ENCODE data around the gene FAM217B.

FAM217B gene, protein sequence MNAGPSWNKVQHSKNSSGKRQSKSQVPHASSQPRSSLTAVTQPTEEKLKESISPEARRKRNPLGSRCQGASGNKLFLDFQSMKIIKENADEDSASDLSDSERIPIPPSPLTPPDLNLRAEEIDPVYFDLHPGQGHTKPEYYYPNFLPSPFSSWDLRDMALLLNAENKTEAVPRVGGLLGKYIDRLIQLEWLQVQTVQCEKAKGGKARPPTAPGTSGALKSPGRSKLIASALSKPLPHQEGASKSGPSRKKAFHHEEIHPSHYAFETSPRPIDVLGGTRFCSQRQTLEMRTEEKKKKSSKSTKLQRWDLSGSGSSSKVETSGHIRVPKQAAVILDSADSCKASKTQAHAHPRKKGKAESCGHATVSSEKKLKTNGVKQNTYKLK

DNA sequence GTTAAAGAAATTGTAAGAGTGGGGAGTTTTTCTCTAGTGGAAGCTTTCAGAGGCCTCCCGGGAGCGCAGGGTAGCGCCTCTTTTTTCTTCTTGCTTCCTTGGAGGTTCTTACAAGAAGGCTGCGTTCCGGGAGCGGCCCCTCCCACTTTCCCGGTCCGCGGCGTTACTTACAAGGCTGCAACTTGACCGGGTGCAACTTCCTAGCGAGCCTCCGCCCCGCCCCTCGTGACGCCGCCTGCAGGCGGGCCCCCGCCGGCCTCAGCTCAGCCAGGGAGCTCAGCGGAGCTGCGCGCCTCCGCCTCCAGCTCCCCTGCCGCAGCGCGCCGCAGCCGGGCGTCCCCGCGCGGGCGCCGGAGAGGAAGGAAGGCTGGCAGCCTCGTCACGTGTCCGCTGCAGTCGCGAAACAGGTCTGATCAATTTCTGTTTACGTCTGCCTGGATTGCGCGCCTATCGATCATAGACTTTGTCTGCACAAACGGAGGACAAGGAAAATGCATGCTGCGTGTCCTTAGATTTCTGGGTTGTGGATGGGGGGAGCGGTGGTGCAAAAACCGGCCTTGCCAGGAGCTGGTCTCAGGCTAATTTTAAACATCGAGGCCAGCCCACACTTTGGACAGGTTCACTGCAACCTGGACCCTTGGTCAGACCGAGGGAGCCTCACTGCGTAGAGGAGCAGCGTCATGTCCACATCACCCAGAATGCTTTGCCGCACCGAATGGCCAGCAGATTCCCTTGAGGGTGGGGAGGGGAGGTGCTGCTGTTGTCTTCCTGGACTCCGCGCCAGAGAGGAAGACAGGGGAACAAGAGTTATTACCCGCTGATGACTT lies at the start of gene FAM217B, which contains the start of gene PPP1R3D:
Gene FAM217B, plus strand, starts transcription at position 261 of the 827 bp plus-strand sequence. CDS start 3,555 bp downstream, outside the sequence.
Gene PPP1R3D, minus strand, starts transcription at position 177 of the 827 bp plus-strand sequence. CDS start 374 bp downstream, outside the sequence.
- DNase-seq = peak; percentile 83

DNA sequence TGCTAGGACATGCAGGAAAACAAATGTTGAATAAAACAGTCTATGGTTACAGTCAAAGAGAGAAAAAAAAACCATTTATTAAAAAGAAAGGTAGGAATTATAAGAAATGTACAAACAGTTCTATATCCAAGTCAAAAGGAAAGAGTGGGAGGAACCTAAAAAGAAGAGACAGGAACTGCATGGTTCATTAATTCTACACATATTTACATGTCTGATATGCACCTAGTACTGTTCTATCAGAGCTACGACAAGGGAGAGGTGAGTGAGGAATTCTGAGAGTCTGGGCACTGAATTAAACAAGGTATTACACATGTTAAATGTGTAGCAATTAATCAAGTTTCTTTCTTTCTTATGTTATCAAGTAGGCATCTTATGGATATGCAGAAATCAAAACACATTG lies 48.6 kb upstream of the FAM217B start:
- no peak for DNase-seq

DNA sequence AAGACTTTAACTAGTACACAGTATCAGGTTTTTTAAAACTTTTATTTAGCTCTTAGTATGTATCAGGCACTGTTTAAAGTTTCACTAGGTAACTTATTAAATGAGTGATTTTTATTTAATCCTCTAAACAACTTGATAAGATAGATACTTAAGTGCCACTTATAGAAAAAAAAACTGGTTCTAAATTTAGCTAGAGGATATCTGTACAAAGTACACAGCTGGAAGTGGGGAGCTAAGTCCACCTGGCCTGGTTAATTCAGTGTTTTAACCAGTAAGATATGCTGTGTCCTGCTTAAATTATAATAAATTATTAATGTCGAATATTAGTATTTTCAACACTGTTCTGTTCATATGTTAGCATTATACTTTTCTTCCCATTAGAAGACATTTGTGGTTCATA lies 44.3 kb upstream of the FAM217B start:
- DNase-seq = no peak

DNA sequence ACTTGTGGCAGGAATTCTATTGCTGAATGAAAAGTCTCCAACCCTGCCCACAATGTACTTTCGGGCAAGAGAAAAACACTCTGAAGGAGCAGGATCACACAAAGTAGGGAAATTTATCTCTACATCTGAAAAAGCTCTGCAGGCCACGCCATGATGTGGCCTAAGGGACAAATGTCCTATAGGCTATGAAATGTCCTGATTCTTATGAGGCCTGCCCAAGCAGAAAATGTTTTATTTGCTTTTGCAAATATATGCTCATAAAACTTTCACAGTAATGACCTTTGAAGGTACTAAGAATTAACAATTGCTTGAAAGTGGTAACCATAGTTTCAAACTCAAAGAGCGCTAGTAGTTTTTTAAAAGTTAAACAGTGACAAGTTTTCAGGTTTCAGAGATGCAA lies 37.7 kb upstream of the FAM217B start:
- DNase-seq = no peak

DNA sequence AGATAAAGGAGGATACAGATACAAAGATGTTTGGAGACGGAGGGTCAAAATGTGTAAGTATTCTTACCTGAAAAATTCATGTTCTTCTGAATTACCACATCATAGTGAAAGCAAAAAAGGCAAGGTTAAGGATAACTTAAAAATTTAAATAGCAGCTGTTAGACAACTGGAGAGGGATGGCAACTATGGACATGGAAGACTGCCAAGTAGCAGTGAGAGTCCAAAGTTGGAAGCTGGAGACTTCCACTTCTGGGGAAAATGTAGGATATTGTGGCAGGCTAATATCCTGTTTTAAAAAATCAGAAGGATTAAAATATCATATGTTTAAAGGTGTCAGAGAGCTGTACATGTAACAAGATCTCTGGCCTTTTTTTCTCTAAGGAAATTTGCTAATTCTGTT lies 36.6 kb upstream of the FAM217B start:
- no peak for DNase-seq

DNA sequence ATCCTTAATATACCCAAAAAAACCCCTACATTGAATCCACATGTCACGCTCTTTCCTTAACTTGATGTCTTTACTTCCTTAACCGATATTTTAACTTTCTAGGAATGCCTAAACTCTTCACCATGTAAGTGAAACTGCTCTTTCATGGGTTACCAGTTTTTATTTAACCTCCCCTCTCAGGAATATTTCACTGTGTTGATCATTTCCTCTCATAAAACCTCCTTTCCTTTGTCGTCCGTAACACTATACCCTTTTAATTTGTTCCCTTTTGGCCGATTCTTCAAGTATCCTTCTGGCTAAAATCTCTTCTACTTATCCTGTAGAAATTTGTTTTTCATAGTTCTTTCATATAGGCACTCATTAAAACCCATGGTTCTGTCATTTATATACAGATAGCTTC lies 31.3 kb upstream of the FAM217B start:
- DNase-seq = no peak

DNA sequence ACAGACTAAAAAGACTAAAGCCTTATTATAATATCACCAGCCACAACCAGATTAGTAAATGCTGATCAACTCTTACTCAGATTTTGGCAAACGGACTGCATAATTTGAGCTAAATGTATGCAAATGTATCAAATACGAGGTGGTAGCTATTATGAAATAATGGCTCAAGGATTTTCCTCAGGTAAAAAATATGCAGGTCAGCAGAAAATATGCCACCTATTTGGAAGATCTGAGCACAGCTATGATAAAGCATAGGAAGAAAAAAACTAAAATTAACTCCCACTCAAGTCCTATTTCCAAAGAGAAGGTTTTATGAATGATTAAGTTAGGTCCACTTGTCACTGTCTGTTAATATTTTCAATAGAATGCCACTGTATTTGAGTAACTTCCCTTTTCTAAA lies 29.1 kb upstream of the FAM217B start:
- no peak for DNase-seq

DNA sequence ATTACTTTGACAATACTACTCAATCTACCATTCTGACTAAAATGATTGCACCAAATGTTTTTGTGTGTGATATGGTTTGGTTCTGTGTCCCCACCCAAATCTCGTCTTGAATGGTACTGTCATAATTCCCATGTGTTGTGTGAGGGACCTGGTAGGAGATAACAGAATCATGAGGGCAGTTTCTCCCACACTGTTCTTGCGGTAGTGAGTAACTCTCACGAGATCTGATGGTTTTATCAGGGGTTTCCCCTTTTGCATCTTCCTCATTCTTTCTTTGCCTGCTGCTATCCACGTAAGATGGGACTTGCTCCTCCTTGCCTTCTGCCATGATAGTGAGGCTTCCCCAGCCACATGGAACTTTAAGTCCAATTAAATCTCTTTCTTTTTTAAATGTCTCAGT lies 27.6 kb upstream of the FAM217B start:
- DNase-seq = no peak

DNA sequence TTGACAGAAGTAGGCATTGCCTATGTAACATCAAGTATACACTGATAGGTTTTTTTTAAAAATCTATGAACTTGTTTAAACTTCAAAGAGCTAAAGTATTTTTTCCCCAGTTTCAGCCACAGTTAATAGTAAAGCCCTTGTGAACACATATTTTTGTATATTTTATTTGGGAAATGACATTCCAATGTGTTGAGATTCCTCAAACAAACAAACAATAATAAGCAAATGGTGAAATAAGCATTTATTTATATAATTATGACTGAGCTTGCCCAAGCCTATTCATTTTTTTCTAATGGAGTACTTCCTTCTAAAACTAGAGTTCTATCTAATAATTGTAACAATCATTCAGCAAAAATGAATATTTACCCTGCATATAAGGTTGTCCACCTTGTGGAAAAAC lies 19.2 kb upstream of the FAM217B start:
- no peak for DNase-seq

DNA sequence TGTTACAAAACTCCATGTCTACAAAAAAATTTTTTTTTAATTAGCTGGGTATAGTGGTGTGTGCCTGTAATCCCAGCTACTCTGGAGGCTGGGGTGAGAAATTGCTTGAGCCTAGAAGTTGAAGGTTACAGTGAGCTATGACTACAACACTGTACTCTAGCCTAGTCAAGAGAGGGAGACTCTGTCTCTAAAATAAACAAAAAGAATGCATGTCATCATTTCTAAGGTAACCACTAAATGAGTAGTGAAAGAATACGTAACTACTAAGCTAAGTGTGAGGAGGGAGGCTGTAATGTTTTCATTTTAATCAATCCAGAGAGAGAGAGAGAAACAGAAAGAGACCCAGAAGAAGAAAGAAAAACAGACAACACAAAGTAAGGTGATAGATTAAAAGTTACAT lies 16.7 kb upstream of the FAM217B start:
- no peak for DNase-seq

DNA sequence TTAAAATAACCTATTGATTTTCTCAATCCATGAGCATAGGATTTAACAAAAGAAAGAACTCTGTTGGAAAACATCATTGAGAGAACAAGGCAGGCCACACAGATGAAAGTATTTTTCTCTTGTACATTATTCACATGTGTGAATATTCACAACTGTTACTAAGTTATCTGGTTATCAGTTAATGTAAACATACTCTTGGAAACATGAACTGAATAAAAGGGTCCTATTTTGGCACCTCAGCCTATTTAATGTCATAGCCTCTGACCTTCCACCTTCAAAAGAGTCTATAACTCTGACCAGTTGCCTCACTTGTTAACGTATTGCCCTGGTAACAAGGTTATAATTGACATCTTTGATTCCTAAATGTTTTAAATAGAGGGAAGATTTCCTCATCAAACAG lies 14.8 kb upstream of the FAM217B start:
- no peak for DNase-seq

DNA sequence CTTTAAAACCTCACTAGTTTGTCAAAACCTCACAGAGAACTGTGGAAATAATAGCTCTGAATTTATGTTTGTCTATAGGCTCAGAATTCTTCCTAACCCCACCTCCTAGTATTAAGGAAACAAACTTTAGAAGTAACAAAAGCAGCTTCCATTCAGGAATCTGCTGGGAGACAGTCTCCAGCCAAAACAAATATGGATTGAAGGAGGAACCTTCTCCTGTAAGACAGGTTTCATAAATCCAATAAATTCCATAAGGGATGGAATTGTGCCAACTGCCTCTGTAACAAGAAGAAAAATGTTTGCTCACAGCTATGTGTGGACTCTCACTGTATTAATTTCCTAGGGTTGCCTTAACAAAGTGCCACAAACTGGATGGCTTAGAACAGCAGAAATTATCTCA lies 14.3 kb upstream of the FAM217B start:
- no peak for DNase-seq

DNA sequence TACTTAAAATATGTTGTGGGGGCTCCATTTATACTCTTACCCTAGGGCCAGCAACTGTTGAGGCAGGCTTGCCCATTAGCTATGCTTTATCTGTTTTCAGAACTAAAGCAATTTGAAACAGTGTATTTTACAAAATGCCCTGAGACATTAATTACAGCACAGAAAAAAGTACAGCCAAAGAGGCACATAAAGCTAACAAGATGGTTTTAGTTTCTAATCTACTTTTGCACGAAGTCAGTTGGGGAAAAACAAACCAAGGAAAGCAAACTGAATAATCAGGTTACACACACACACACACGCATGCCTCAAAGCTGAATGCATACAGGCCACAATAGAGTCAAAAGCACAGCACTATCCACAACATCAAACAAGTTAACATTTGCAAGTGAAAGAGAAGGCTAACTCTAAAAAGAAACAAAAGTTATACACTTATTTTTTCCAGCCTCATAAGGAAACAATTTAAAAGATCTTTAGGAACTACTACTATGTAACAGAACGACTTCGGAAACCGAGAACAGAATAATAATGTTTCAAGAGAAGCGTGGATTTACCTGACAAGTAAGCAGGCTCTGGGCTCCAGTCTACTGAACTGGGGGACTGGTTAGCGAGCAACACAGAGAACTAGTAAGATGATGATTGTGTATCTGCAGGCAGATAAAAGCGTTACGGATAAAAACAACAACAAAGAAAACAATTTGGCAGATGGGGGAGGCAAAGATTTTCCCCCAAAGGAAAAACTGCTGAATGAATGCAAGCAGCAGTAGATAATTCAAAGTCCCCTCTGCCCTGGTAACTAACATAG lies 8.5 kb upstream of the FAM217B start:
- no peak for DNase-seq

DNA sequence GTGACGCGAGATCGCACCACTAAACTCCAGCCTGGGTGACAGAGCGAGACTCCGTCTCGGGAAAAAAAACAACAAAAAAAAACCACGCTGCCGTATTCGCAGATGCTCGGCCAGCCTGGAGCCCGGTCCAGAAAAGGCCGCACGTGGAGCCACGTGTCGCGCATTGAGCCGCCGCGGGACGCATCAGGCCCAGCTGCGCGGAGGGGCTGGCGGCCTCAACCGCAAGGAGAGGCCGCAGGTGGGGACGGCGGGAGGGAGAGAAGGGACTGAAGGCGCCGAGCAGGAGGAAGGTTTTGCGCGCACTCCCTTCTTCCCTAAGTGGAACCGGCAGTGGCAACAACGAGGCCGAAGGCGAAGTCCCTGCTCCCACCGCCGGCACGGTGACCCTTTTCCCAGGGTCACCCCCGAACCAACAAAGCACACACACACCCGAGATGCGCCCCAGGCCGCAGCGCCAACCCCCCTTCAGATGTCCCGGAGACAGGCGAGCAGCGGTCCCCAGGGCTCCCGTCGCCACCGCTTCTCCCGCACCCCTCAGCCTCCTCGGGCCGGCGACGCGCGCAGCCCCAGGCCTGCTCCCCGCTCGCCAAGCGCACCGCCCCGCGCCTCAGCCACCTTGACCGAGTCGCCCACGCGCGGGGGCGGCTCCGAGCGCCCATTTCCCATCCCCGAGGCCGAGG lies 7.4 kb upstream of the FAM217B start:
- no peak for DNase-seq

DNA sequence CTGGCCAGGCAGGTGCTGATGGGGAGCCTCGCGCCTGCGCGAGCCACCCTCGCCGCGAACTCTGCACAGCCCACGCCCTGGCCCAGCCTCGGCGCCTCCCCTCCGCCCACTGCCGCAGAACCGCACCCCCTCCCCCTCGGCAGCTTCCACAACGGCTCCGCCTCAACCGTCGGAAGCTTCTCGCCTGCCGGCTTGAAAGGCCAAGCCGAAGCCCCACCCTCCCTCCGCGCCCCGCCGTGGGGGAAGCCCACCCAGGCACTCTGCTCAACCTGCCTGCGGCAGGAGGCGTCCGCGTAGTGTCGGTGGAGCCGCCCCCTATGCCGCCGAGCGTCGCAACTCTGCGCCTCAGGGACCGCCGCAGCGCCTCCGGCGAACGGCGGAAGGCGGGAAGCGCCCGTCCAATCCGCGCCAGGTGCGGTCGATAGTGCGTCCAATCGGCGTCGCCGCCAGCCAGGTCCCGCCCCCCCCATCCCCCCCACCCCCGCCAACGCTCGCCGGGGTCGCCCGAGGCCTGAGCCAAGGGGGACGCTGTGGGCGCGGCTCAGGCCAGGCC lies 6.8 kb upstream of the FAM217B start, which contains the start of gene SYCP2:
Gene SYCP2, minus strand, starts transcription at position 342 of the 553 bp plus-strand sequence. CDS start 11,224 bp downstream, outside the sequence.
- DNase-seq = peak; percentile 67

DNA sequence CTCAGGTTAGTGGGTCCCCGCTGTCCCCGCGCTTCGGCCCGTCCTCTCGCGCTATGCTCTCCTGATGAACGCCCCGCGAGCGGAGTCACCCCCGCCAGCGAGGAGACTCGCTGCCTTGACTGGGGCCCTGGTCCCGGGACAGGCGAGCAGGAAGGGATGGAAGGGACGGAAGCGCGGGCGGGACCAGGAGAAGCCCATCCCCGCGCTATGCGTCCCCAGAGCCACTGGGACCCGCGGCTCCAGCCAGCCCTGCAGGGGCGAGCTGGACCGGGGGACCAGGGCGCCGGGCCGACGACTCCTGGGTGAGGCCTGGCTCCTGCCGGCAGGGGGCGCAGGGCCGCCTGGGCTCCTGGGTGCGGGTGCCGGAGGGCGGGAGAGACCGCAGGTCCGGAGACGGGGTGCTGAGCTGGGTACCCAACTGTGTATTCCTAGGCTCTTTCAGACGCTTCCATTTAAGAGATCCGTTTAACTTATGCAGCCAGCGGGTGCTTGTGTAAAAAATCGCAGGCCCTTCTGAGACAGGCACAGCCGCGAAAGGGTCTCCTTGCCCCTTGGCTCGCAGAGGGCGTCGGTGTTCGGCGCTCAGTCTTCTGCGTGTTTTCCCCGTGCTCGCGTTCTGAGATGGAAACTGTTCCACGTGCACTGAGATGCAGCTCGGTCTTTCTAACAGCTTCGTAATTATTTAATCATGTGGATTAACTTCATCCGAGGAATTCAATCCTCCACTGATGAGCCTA lies 6.2 kb upstream of the FAM217B start:
- DNase-seq = peak; percentile 73

DNA sequence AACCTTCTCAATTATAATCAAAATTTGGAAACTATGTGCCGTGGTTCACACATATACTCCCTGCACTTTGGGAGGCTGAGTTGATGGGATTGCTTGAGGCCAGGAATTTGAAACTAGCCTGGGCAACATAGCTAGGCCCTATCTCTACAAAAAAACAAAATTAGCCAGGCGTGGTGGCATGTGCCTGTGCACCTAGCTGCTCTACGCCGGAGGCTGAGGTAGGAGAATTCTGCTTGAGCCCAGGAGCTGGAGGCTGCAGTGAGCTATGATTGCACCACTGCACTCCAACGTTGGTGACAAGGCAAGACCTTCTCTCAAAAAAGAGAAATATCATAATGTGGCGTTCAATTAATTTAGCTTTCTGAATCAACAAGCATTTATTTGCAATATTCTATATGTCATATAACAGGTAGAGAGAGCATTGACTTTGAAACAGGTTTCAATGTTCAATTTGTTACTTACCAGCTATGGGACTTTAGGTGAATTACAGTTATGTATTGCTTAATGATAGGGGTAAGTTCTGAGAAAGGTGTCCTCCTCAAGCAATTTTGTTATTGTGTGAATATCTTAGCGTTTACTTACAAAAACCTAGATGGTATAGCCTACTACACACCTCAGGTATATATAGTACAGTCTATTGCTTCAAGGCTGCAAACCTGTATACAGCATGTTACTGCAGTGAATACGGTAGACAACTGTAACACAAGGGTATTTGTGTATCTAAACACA lies 4.6 kb upstream of the FAM217B start:
- DNase-seq = no peak

DNA sequence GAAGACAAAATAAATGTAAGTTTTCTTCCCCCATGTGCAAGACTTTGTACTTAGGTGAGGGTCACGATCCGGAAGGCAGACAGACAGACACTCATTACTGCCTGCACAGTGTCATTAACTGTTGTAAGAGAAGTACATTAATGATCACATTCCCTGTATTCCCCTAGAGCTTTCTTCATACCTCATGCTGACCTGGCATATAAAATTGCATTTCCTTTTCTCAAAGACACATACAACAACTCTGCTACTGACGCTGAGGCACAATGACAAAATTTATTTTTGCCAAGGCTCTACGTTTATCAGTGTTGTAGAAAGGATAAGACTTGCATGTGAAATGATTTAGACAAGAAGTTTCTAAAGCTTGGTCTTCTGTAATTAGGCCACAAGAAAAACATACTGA lies 3.8 kb upstream of the FAM217B start:
- no peak for DNase-seq

DNA sequence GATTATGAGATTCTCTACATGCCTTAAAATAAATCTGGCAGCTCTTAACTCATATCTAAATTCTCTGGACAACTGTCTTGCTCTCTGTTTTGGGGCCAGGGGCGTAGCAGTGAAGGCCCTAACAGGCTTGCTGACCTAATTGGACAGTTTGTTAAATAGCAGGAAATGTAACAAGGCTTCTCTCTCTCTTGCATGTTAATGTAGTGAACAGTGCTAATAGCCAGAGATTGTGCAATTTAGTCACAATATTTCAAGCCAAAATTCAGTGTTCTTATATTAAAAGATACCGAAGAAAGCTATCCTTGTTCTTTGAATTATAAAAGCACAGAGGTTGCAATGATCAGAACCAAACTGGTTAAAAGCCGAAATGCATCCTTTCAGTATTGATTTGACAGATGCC lies 3.0 kb upstream of the FAM217B start:
- no peak for DNase-seq

DNA sequence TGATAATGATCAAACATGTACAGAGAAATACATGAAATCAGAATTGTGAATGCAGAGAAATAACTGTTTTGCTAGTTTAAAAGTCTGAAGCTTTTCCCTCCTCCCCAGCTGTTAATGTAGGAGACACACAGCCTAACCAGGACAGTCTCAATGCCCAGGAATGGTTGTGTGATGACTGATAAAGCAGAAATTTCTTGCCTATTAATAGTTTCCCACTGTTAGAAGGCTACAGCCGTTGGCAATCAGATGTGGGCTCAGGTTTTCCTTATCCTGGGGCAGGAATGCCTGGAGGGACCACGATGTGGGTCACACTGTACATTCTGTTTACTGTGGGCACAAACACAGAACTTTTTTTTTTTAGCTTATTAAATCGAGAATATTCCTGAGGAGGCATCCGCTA lies 2.0 kb upstream of the FAM217B start:
- DNase-seq = no peak

DNA sequence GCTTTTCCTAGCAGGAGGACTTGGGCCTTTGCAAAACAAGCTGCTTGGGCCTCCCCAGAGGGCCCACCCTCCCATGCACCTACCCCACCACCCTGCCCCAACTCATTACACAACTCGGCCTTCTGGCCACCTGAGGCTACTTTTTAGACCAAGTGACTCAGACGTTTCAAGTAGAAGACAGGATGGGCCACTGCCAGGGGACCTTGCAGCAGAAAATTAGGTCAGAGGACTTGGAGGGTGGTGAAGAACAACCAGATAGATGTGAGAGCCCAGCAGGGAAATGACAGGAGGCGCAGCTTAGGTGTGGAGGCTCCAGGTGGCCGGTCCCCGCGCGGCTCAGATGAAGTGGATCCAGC lies 1.5 kb upstream of the FAM217B start:
- DNase-seq = no peak
